PFSK-1 (cell line): ENCODE measurements around the gene HOOK2.

Source experiments
- FOXP2 ChIP-seq: optimal IDR thresholded peaks from 2 replicates; pipeline ENCODE3; 2011; ENCODE audit warnings: borderline replicate concordance, control low read depth, inconsistent platforms; ENCODE audit not compliant: insufficient read depth; ENCODE audit errors: extremely low read length, extremely low read depth
- POLR2AphosphoS5 ChIP-seq: IDR thresholded peaks from 2 replicates; pipeline ENCODE4 v1.6.1; 2012; ENCODE audit warnings: low read depth, mild to moderate bottlenecking, control low read depth, low read length, moderate library complexity
- SIN3A ChIP-seq: IDR thresholded peaks from 2 replicates; pipeline ENCODE4 v1.6.1; 2012; ENCODE audit warnings: mild to moderate bottlenecking, low read length, moderate library complexity, borderline replicate concordance; ENCODE audit not compliant: insufficient read depth
- TAF1 ChIP-seq: IDR thresholded peaks from 2 replicates; pipeline ENCODE4 v1.6.1; 2012; ENCODE audit warnings: low read length, control low read depth, borderline replicate concordance; ENCODE audit not compliant: insufficient read depth
- TF ChIP-seq, protein P1 (sequence below), 2 experiments: IDR thresholded peaks; 2 replicates each; pipeline versions ENCODE4 v1.6.1 to v1.8.0; 2011 to 2012; ENCODE audit warnings: low read depth in 2 of 2, low read length in 2 of 2, control low read depth in 1 of 2, inconsistent platforms in 1 of 2, mild to moderate bottlenecking in 1 of 2, moderate library complexity in 1 of 2; ENCODE audit not compliant: insufficient read depth in 1 of 2

HOOK2 gene

DNA sequence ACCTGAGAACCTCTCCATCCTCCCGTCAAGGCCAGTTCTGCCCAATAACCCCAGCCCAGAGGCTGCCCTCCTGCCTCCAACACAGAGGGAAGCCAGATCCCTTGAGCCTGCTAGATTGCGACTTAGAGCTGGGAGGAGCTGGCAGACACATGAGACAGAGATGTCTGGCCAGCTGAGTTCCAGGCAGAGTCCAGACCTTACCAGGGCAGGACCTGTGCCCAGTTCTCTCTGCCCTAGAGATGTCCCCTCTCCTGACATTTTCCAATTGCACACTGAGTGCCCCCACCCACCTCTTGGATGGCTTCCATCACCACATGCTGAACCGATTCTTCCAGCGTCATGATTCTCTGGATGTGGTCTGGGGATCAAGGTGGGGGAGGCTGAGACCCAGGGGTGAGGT, 3.0 kb downstream of the HOOK2 start:
- TF ChIP-seq TAF1 = no peak
- TF ChIP-seq, protein P1, sequence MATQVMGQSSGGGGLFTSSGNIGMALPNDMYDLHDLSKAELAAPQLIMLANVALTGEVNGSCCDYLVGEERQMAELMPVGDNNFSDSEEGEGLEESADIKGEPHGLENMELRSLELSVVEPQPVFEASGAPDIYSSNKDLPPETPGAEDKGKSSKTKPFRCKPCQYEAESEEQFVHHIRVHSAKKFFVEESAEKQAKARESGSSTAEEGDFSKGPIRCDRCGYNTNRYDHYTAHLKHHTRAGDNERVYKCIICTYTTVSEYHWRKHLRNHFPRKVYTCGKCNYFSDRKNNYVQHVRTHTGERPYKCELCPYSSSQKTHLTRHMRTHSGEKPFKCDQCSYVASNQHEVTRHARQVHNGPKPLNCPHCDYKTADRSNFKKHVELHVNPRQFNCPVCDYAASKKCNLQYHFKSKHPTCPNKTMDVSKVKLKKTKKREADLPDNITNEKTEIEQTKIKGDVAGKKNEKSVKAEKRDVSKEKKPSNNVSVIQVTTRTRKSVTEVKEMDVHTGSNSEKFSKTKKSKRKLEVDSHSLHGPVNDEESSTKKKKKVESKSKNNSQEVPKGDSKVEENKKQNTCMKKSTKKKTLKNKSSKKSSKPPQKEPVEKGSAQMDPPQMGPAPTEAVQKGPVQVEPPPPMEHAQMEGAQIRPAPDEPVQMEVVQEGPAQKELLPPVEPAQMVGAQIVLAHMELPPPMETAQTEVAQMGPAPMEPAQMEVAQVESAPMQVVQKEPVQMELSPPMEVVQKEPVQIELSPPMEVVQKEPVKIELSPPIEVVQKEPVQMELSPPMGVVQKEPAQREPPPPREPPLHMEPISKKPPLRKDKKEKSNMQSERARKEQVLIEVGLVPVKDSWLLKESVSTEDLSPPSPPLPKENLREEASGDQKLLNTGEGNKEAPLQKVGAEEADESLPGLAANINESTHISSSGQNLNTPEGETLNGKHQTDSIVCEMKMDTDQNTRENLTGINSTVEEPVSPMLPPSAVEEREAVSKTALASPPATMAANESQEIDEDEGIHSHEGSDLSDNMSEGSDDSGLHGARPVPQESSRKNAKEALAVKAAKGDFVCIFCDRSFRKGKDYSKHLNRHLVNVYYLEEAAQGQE (IDR thresholded peaks at IDR 0.05; ENCODE audit: insufficient read depth in 1 of 2, low read depth in 2 of 2, low read length in 2 of 2) = no peak
- TF ChIP-seq POLR2AphosphoS5 = no peak
- TF ChIP-seq FOXP2 = no peak
- TF ChIP-seq SIN3A = no peak

- TF ChIP-seq POLR2AphosphoS5 = no peak
Measured at GRCh38 chr19:12770922-12771321, 4.4 kb downstream of the HOOK2 start.

DNA sequence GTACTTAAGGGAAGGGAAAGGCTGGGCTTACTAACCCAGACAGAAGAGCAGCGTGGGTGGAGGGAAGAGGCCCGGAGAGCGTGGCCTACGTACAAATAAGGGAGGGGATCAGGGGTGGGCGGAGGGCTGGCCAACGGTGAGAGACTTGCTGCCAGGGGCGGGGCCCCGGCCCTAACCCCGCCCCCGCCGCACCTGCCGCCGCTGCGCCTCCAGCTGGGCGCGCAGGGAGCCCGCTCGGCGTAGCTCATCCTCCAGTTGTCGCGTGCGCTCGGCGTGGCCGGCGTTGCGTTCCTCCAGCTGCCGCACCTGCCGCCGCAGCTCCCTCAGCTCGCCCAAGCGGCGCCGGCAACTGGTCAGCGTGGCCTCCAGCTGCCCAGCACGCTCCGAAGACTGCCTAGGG, 5.7 kb downstream of the HOOK2 start:
- no peak for TF ChIP-seq SIN3A

GRCh38 chr19:12767666-12768065, 7.7 kb downstream of the HOOK2 start:
- TF ChIP-seq TAF1 = no peak
- TF ChIP-seq SIN3A = no peak

GRCh38 chr19:12767150-12767549, 8.2 kb downstream of the HOOK2 start:
- TF ChIP-seq SIN3A = no peak
- TF ChIP-seq FOXP2 = no peak
- no peak for TF ChIP-seq TAF1
- TF ChIP-seq, protein P1 (IDR thresholded peaks at IDR 0.05; ENCODE audit: insufficient read depth in 1 of 2, low read depth in 2 of 2, low read length in 2 of 2) = no peak
- no peak for TF ChIP-seq POLR2AphosphoS5

DNA sequence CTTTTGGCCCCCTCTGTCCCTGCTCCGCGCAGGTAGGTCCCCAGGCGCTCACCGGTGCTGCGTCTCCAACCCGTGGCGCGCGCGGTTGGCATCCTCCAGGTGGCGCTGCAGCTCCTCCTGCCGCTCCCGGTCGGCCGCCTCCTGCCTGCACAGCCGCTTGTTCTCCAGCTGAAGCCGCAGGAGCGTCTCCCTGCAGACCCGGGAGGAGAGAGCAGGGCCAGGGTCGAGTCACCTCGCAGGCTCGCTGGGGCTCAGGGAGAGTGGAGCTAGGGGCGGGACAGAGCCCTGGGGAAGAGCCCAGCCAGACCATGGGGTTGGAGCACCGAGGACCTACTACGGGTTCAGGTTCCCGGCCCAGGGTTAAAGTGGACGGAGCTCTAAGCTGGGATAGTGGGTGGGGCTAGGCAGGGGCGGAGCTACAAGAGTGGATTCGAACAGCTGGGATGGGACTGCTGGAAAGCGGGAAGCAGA, 9.3 kb downstream of the HOOK2 start:
- TF ChIP-seq SIN3A (no peak), FOXP2 (peak; percentile 91), TAF1 (no peak), POLR2AphosphoS5 (peak; percentile 57)

DNA sequence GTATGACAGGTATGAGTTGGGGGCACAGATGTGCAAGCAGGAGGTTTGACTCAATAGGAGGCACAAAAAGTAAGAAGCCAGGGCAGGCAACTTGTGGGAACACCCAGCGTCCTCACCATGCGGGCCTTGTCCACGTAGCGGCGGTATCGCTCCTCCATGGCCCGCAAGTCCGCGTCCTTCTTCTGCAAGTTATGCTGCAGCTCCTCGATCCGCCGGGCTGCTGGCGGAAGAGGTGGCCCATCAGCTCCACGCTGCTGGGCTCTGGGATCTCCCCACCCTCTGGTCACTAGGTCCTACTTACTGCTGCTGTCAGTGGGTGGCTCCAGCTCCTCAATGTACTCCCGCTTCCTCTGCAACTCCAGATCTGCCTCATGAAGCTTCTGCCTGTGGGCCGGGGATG, 10.7 kb downstream of the HOOK2 start:
- TF ChIP-seq FOXP2 (no peak), SIN3A (no peak), TAF1 (no peak), POLR2AphosphoS5 (no peak)
- TF ChIP-seq, protein P1 (IDR thresholded peaks at IDR 0.05; ENCODE audit: insufficient read depth in 1 of 2, low read depth in 2 of 2, low read length in 2 of 2) = no peak
